ENCODE data around the gene ENTPD8.
A peak's percentile ranks its signal among the peaks of the same experiment; 100 is the strongest.

ENTPD8 gene

GRCh38 chr9:137447722-137448601 lies 6.8 kb upstream of the ENTPD8 start:
- no peak for DNase-seq (ENCODE audit: low spot score)

GRCh38 chr9:137446851-137447471 lies 5.8 kb upstream of the ENTPD8 start:
- DNase-seq (ENCODE audit: low spot score): no peak

GRCh38 chr9:137445930-137446431 lies 4.8 kb upstream of the ENTPD8 start:
- DNase-seq (ENCODE audit: low spot score): no peak

- peak; percentile 75 for DNase-seq (ENCODE audit: low spot score)
Measured at GRCh38 chr9:137445275-137445807, 4.2 kb upstream of the ENTPD8 start.

- DNase-seq (ENCODE audit: low spot score): no peak
Measured at GRCh38 chr9:137444106-137444790, 3.1 kb upstream of the ENTPD8 start.

- no peak for DNase-seq (ENCODE audit: low spot score)
Measured at GRCh38 chr9:137441935-137442321, 771 bp upstream of the ENTPD8 start.

GRCh38 chr9:137439158-137439714 lies 1.9 kb downstream of the ENTPD8 start:
- DNase-seq (ENCODE audit: low spot score): no peak

GRCh38 chr9:137438591-137439157 lies 2.5 kb downstream of the ENTPD8 start:
- no peak for DNase-seq (ENCODE audit: low spot score)

- DNase-seq (ENCODE audit: low spot score): no peak
Measured at GRCh38 chr9:137437691-137438590, 3.2 kb downstream of the ENTPD8 start.

- DNase-seq (ENCODE audit: low spot score): no peak
Measured at GRCh38 chr9:137436761-137437600, 4.2 kb downstream of the ENTPD8 start.

GRCh38 chr9:137435980-137436760 lies 5.0 kb downstream of the ENTPD8 start:
- DNase-seq (ENCODE audit: low spot score): peak; percentile 87

- DNase-seq (ENCODE audit: low spot score): no peak
Measured at GRCh38 chr9:137435381-137435891, 5.7 kb downstream of the ENTPD8 start.

- no peak for DNase-seq (ENCODE audit: low spot score)
Measured at GRCh38 chr9:137434498-137435380, 6.4 kb downstream of the ENTPD8 start.

GRCh38 chr9:137433916-137434431 lies 7.2 kb downstream of the ENTPD8 start:
- DNase-seq (ENCODE audit: low spot score): no peak

GRCh38 chr9:137433349-137433915 lies 7.7 kb downstream of the ENTPD8 start:
- DNase-seq (ENCODE audit: low spot score): no peak

- DNase-seq (ENCODE audit: low spot score): no peak
Measured at GRCh38 chr9:137432687-137433348, 8.3 kb downstream of the ENTPD8 start.

Data from LoVo (cell line).